Panc1 (cell line): ENCODE data around the gene RNF182. TPM values are rescaled to one million over a fixed set of nuclear protein-coding genes. Genes with fewer than 3 reads are reported as not detected.
"Not testable (repeated sequence)": the region's sequence is repeated elsewhere in the genome, so short reads cannot be mapped to it uniquely, and the experiment has no call there.

Experiments used
- ATAC-seq: fragments of 200-7000 bp; cut with Tn5 transposase; 2 replicates; pipeline ENCODE4 v1.9.1; 2020; ENCODE audit warnings: mild to moderate bottlenecking, moderate library complexity
- BruUV-seq: library from RNA; stranded (reverse); fragments of 400-500 nt; replicated peaks from 2 replicates; lab custom pipeline; 2021; lab: Mats Ljungman, UMichigan
- CTCF ChIA-PET: fragments of 300-600 bp; sonication (Branson Sonifier 250); formaldehyde crosslinking; loops from one replicate; lab custom pipeline; 2022; ENCODE audit warnings: antibody characterized with exemption; lab: Charles Lee
- POLR2A ChIA-PET: fragments of 300-600 bp; sonication (Branson Sonifier 250); formaldehyde crosslinking; loops from one replicate; lab custom pipeline; 2022; ENCODE audit warnings: antibody characterized with exemption; lab: Charles Lee
- DNase-seq: peaks from one replicate; pipeline ENCODE4 v3.0.0-alpha.2; 2010; ENCODE audit warnings: low read depth, low spot score
- H3K27ac ChIP-seq: 2 replicates; pipeline ENCODE4 v1.5.1; 2011; ENCODE audit warnings: mild to moderate bottlenecking, low read length, inconsistent platforms
- H3K27me3 ChIP-seq: fragments of 200-500 bp; sonication (Bioruptor generic); 2 replicates; pipeline ENCODE4 v1.6.0; 2014; ENCODE audit warnings: low read length, inconsistent platforms; ENCODE audit not compliant: control insufficient read depth, insufficient read depth
- H3K36me3 ChIP-seq: fragments of 200-500 bp; sonication (Bioruptor generic); 2 replicates; pipeline ENCODE4 v1.5.1; 2014; ENCODE audit warnings: inconsistent platforms, mild to moderate bottlenecking, low read length, moderate library complexity; ENCODE audit not compliant: control insufficient read depth, insufficient read depth
- H3K4me1 ChIP-seq: 2 replicates; pipeline ENCODE4 v1.5.1; 2011; ENCODE audit warnings: inconsistent platforms, mild to moderate bottlenecking, low read length, moderate library complexity; ENCODE audit not compliant: control insufficient read depth, insufficient read depth
- H3K4me3 ChIP-seq, 2 experiments: 2 replicates each; pipeline ENCODE4 v1.5.1; 2011 to 2012; ENCODE audit warnings: low read depth in 2 of 2, low read length in 2 of 2, mild to moderate bottlenecking in 2 of 2, inconsistent platforms in 1 of 2, moderate library complexity in 1 of 2
- H3K9me3 ChIP-seq: fragments of 200-500 bp; sonication (Bioruptor generic); 2 replicates; pipeline ENCODE4 v1.5.1; 2014; ENCODE audit warnings: low read depth, mild to moderate bottlenecking, inconsistent platforms, low read length, moderate library complexity; ENCODE audit not compliant: control insufficient read depth, insufficient read depth
- CTCF ChIP-seq: fragments of 450-650 bp; IDR thresholded peaks from 2 replicates; pipeline ENCODE4 v1.5.1; 2017; ENCODE audit warnings: mild to moderate bottlenecking
- POLR2AphosphoS5 ChIP-seq: IDR thresholded peaks from 2 replicates; pipeline ENCODE4 v1.6.1; 2012; ENCODE audit warnings: mild to moderate bottlenecking, low read depth, low read length, moderate library complexity
- SIN3A ChIP-seq: IDR thresholded peaks from 2 replicates; pipeline ENCODE4 v1.6.1; 2012; ENCODE audit warnings: low read depth, mild to moderate bottlenecking, low read length, moderate library complexity, borderline replicate concordance; ENCODE audit not compliant: insufficient read depth
- in situ Hi-C: cut with HindIII; loops from 2 replicates; pipeline ENCODE4 v1.10.0; 2016; ENCODE audit warnings: low sequenced_read_pairs, low pct_unique_long_range_greater_than_20kb
- intact Hi-C: fragments of 100-400 bp; cut with micrococcal nuclease; formaldehyde crosslinking; loops from one replicate; pipeline ENCODE4 v1.10.0; 2022; ENCODE audit not compliant: unreplicated experiment
- total RNA-seq: library from RNA; stranded (reverse); gene quantifications from one replicate; pipeline ENCODE4 v1.2.1, GENCODE V29; 2021; ENCODE audit not compliant: unreplicated experiment
- TF ChIP-seq, protein P1 (sequence below), 2 experiments: IDR thresholded peaks; 2 replicates each; pipeline ENCODE4 v1.6.1; 2011 to 2012; ENCODE audit warnings: low read depth in 2 of 2, control low read depth in 1 of 2, low read length in 1 of 2, mild to moderate bottlenecking in 1 of 2, moderate library complexity in 1 of 2; ENCODE audit not compliant: insufficient read depth in 1 of 2

RNF182 gene
- total RNA-seq, 1 experiment from 2014 or later: 22.2 TPM

DNA sequence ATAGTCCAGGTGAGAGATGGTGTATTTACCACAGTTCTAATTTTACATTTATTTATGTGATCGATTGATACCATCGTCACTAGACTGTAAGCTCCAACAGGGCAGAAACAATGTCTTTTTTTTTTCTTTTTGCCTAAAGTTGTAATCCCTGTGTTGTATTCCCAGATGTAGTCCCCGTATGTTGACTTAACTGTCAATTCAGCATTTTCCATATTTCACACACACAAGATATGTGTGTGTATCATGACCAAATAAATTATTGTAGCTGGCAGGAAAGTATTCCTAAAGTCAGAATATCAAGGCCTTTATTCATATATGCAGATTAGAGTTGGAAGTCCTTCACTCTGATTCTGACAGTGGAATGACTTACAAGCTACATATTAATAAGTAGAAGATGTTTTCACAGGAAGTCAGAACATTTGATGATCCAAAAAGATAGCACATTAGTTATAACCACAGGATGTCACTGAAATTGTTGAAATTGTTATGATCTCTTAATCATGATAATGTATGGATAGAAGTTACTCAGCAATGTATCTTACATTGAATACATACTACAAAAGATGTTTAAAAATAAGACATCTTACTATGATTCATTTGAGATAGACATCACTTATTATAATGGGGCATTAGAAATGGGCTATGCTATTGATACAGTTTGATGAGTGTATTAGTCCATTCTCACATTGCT lies 10.6 kb downstream of the RNF182 start:
- Histone ChIP-seq H3K36me3 (no peaks in the 10 kb centered on the region), H3K4me3 (no peak overlapping the region), H3K9me3 (no peaks in the 10 kb centered on the region), H3K4me1 (no peaks in the 10 kb centered on the region), H3K27me3 (no peaks in the 10 kb centered on the region), H3K27ac (no peak overlapping the region)
- intact Hi-C loops (no loop called here), in situ Hi-C loops (no loop called here)
- DNase-seq: no peak
- ChIA-PET POLR2A (no interaction called here), CTCF (no interaction called here)
- TF ChIP-seq POLR2AphosphoS5 (no peak), SIN3A (no peak), CTCF (no peak)
- TF ChIP-seq, protein P1, sequence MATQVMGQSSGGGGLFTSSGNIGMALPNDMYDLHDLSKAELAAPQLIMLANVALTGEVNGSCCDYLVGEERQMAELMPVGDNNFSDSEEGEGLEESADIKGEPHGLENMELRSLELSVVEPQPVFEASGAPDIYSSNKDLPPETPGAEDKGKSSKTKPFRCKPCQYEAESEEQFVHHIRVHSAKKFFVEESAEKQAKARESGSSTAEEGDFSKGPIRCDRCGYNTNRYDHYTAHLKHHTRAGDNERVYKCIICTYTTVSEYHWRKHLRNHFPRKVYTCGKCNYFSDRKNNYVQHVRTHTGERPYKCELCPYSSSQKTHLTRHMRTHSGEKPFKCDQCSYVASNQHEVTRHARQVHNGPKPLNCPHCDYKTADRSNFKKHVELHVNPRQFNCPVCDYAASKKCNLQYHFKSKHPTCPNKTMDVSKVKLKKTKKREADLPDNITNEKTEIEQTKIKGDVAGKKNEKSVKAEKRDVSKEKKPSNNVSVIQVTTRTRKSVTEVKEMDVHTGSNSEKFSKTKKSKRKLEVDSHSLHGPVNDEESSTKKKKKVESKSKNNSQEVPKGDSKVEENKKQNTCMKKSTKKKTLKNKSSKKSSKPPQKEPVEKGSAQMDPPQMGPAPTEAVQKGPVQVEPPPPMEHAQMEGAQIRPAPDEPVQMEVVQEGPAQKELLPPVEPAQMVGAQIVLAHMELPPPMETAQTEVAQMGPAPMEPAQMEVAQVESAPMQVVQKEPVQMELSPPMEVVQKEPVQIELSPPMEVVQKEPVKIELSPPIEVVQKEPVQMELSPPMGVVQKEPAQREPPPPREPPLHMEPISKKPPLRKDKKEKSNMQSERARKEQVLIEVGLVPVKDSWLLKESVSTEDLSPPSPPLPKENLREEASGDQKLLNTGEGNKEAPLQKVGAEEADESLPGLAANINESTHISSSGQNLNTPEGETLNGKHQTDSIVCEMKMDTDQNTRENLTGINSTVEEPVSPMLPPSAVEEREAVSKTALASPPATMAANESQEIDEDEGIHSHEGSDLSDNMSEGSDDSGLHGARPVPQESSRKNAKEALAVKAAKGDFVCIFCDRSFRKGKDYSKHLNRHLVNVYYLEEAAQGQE (IDR thresholded peaks at IDR 0.05; ENCODE audit: insufficient read depth in 1 of 2, low read depth in 2 of 2, low read length in 1 of 2): no peak
- ATAC-seq: no peak
- no TSS peak for BruUV-seq

- H3K4me3 ChIP-seq, H3K4me1 ChIP-seq, POLR2A ChIA-PET, H3K9me3 ChIP-seq, BruUV-seq, DNase-seq, in situ Hi-C loops, H3K27me3 ChIP-seq, CTCF ChIA-PET, H3K27ac ChIP-seq, ATAC-seq, H3K36me3 ChIP-seq, intact Hi-C loops: not testable (repeated sequence)
These were observed 11.1 kb downstream of the RNF182 start for GRCh38 chr6:13935881-13936261.

DNA sequence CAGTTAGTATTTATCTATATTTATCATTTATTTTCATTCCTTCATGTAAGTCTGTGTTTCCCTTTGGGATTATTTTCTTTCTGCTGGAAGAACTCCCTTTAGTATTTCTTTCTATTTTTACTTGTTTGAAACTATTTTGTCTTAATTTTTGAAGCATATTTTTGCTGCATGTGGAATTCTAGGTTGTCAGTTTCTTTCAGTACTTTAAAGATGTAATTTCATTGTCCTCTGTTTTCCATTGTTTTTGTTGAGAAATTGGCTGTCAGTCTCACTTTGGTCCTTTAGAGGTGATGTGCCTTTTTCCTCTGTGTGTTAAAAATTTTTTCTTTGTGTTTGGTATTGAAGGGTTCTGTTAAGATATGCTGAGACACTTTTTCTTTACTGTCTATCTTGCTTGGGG lies 17.1 kb downstream of the RNF182 start:
- DNase-seq (no peak), ATAC-seq (no peak)
- no peak for TF ChIP-seq POLR2AphosphoS5
- TF ChIP-seq, protein P1 (IDR thresholded peaks at IDR 0.05; ENCODE audit: insufficient read depth in 1 of 2, low read depth in 2 of 2, low read length in 1 of 2): no peak
- H3K9me3 ChIP-seq: peaks cover 12% of the 10 kb centered on the region; the same call in 1 of the 2 replicates
- POLR2A ChIA-PET: no interaction called here
- CTCF ChIA-PET: no interaction called here
- H3K4me1 ChIP-seq: no peaks in the 10 kb centered on the region
- intact Hi-C loops (no loop called here), in situ Hi-C loops (no loop called here)
- no peaks in the 10 kb centered on the region for H3K36me3 ChIP-seq
- no peak overlapping the region for H3K27ac ChIP-seq
- H3K27me3 ChIP-seq: no peaks in the 10 kb centered on the region
- BruUV-seq: no TSS peak
- H3K4me3 ChIP-seq: no peak overlapping the region
